ENCODE results near the gene GABPB1. TPM values are rescaled to one million over a fixed set of nuclear protein-coding genes. Genes with fewer than 3 reads are reported as not detected.

Gene GABPB1
- total RNA-seq, 1 experiment from 2014 or later, result 45.0 TPM

DNA sequence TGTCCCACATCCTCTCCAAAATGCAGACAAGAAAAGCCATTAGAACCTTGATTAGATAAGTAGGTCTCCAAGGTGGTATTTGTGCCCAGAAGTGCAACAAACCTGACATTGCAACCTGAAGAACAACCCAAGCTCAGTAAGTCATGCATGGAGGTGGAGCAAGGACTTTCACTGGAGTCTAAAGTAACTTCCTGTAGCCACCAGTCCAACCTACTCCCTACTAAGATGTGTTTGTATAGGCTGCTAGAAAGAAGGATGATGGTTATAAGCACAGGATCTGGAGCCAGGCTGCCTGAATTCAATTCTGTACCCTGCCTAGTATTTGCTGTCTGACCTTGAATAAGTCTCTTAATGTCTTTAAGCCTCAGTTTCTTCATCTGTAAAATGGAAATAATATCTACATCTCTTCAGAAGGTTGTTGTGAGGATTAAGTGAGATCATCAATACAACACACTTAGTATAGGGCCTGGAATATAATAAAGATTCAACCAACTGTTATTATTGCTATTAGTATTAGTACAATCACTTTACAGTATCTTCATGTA, 121.7 kb downstream of the GABPB1 start:
- no peak overlapping the region for H2BK12ac ChIP-seq (ENCODE audit: insufficient read length, low read depth, low read length)
- no peaks in the 10 kb centered on the region for H3K79me1 ChIP-seq (ENCODE audit: insufficient read depth, low read depth, low read length, poor library complexity, severe bottlenecking)
- no peaks in the 10 kb centered on the region for H3K79me2 ChIP-seq (ENCODE audit: insufficient read depth, low read length)
- no peaks in the 10 kb centered on the region for H4K20me1 ChIP-seq (ENCODE audit: control insufficient read depth, insufficient read depth, insufficient read length)
- H3K27ac ChIP-seq (ENCODE audit: insufficient read length, low read depth, low read length), result no peak overlapping the region
- H3K4me1 ChIP-seq (ENCODE audit: insufficient read depth, low read length), result no peaks in the 10 kb centered on the region
- H3K18ac ChIP-seq (ENCODE audit: insufficient read length, low read depth, low read length), result no peak overlapping the region
- TF ChIP-seq, protein P1, sequence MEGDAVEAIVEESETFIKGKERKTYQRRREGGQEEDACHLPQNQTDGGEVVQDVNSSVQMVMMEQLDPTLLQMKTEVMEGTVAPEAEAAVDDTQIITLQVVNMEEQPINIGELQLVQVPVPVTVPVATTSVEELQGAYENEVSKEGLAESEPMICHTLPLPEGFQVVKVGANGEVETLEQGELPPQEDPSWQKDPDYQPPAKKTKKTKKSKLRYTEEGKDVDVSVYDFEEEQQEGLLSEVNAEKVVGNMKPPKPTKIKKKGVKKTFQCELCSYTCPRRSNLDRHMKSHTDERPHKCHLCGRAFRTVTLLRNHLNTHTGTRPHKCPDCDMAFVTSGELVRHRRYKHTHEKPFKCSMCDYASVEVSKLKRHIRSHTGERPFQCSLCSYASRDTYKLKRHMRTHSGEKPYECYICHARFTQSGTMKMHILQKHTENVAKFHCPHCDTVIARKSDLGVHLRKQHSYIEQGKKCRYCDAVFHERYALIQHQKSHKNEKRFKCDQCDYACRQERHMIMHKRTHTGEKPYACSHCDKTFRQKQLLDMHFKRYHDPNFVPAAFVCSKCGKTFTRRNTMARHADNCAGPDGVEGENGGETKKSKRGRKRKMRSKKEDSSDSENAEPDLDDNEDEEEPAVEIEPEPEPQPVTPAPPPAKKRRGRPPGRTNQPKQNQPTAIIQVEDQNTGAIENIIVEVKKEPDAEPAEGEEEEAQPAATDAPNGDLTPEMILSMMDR (conservative IDR thresholded peaks at IDR 0.05), result no peak
- H4K8ac ChIP-seq (replicated peaks; ENCODE audit: insufficient read length, low read depth, low read length), result no peak overlapping the region
- no peak for DNase-seq
- no peak overlapping the region for H3K23ac ChIP-seq (ENCODE audit: insufficient read length, low read depth, low read length)
- H3K9me3 ChIP-seq (ENCODE audit: control insufficient read depth, low read depth, low read length), result no peaks in the 10 kb centered on the region
- H4K91ac ChIP-seq (ENCODE audit: insufficient read length, low read depth, low read length), result no peak overlapping the region
- H3K27ac Mint-ChIP-seq, result no peak overlapping the region
- H3T11ph ChIP-seq (ENCODE audit: low read length), result no peak overlapping the region
- no peak overlapping the region for H2BK120ac ChIP-seq (ENCODE audit: low read depth, low read length, poor library complexity, severe bottlenecking)
- H3K36me3 Mint-ChIP-seq (ENCODE audit: insufficient read depth in 1 of 3, low read depth in 3 of 3), result no peaks in the 10 kb centered on the region
- H2AK5ac ChIP-seq (ENCODE audit: insufficient read length, low read length), result no peak overlapping the region
- no peak overlapping the region for H3K9ac ChIP-seq (ENCODE audit: extremely low read depth, insufficient read length, low read length)
- no peak overlapping the region for H3K4me2 ChIP-seq (ENCODE audit: insufficient read depth, insufficient read length, low read length)
- no peaks in the 10 kb centered on the region for H3K27me3 Mint-ChIP-seq (ENCODE audit: low read depth)
- no peaks in the 10 kb centered on the region for H3K27me3 ChIP-seq (ENCODE audit: insufficient read depth, low read length)
- no peak overlapping the region for H2BK5ac ChIP-seq (ENCODE audit: insufficient read length, low read length)
- H3K9me3 Mint-ChIP-seq, result no peaks in the 10 kb centered on the region
- H3K4me3 Mint-ChIP-seq, result no peak overlapping the region
- no peaks in the 10 kb centered on the region for H3K23me2 ChIP-seq (ENCODE audit: insufficient read length, low read depth, low read length, poor library complexity, severe bottlenecking)
- H2AFZ ChIP-seq (ENCODE audit: low read length), result no peak overlapping the region
- H3K56ac ChIP-seq (ENCODE audit: insufficient read length, low read depth, low read length), result no peak overlapping the region
- H3K4me1 Mint-ChIP-seq, result peaks cover 0 to 4% of the 10 kb centered on the region in 2 experiments; a peak in 1 of 4 replicates
- H2BK20ac ChIP-seq (ENCODE audit: low read depth, low read length, poor library complexity, severe bottlenecking), result no peak overlapping the region
- no peak overlapping the region for H2BK15ac ChIP-seq (ENCODE audit: low read depth, low read length)
- no peak overlapping the region for H4K5ac ChIP-seq (ENCODE audit: insufficient read length, low read depth, low read length)
- H3K4ac ChIP-seq (ENCODE audit: low read depth, low read length), result no peak overlapping the region
- no peak overlapping the region for H3K14ac ChIP-seq (ENCODE audit: insufficient read depth, low read length)
